OCI-LY1 (cell line): ENCODE data around the gene AGAP2.

ENCODE experiments used
- H2AFZ ChIP-seq: fragments of 200-600 bp; sonication (generic), shearing (Covaris generic); 2 replicates; pipeline ENCODE4 v1.6.0; 2014; ENCODE audit warnings: antibody characterized with exemption, mild to moderate bottlenecking, low read length
- H3F3A ChIP-seq: fragments of 200-600 bp; sonication (generic), shearing (Covaris generic); 2 replicates; pipeline ENCODE4 v1.6.0; 2014; ENCODE audit warnings: mild to moderate bottlenecking, antibody characterized with exemption, low read length, moderate library complexity; ENCODE audit not compliant: insufficient read depth
- H3K27ac ChIP-seq: fragments of 200-600 bp; sonication (generic); 2 replicates; pipeline ENCODE4 v1.5.1; 2014; ENCODE audit warnings: low read length, mixed run types, mild to moderate bottlenecking, low read depth; ENCODE audit not compliant: poor library complexity, severe bottlenecking
- H3K27me3 ChIP-seq: fragments of 200-600 bp; sonication (generic); 2 replicates; pipeline ENCODE4 v1.6.0; 2014; ENCODE audit warnings: antibody characterized with exemption, mild to moderate bottlenecking, low read length, moderate library complexity; ENCODE audit not compliant: insufficient read depth
- H3K36me3 ChIP-seq: fragments of 200-600 bp; sonication (generic); 2 replicates; pipeline ENCODE4 v1.6.1; 2014; ENCODE audit warnings: mild to moderate bottlenecking, antibody characterized with exemption, low read length, moderate library complexity, mixed read lengths; ENCODE audit not compliant: insufficient read depth
- H3K4me1 ChIP-seq: fragments of 200-600 bp; sonication (generic); 2 replicates; pipeline ENCODE4 v1.5.1; 2014; ENCODE audit warnings: mild to moderate bottlenecking, low read length, moderate library complexity; ENCODE audit not compliant: insufficient read depth, severe bottlenecking
- H3K4me2 ChIP-seq: fragments of 200-600 bp; sonication (generic), shearing (Covaris generic); 2 replicates; pipeline ENCODE4 v1.6.1; 2014; ENCODE audit warnings: low read length
- H3K4me3 ChIP-seq: fragments of 200-600 bp; sonication (generic); 2 replicates; pipeline ENCODE4 v1.5.1; 2014; ENCODE audit warnings: low read length, low read depth, mild to moderate bottlenecking, mixed read lengths; ENCODE audit not compliant: poor library complexity, severe bottlenecking
- H3K79me2 ChIP-seq: fragments of 200-600 bp; shearing (Covaris generic); 2 replicates; pipeline ENCODE4 v1.6.1; 2016; ENCODE audit warnings: mixed run types, low read length, mixed read lengths; ENCODE audit not compliant: insufficient read depth
- H3K9ac ChIP-seq: fragments of 200-600 bp; sonication (generic), shearing (Covaris generic); 2 replicates; pipeline ENCODE4 v1.6.1; 2014; ENCODE audit warnings: mild to moderate bottlenecking, low read length, mixed read lengths
- H3K9me2 ChIP-seq: fragments of 200-600 bp; sonication (generic), shearing (Covaris generic); 2 replicates; pipeline ENCODE4 v1.6.1; 2014; ENCODE audit warnings: low read depth, mild to moderate bottlenecking, low read length, mixed read lengths
- H3K9me3 ChIP-seq: fragments of 200-600 bp; shearing (Covaris generic); 2 replicates; pipeline ENCODE4 v1.6.1; 2014; ENCODE audit warnings: low read length, mixed read lengths
- H4K20me1 ChIP-seq: fragments of 200-600 bp; sonication (generic), shearing (Covaris generic); 2 replicates; pipeline ENCODE4 v1.6.0; 2016; ENCODE audit warnings: mild to moderate bottlenecking, low read length; ENCODE audit not compliant: insufficient read depth
- CTCF ChIP-seq: fragments of 200-600 bp; sonication (generic), shearing (Covaris generic); IDR thresholded peaks from 2 replicates; pipeline ENCODE4 v1.5.1; 2017; ENCODE audit warnings: mild to moderate bottlenecking, antibody characterized with exemption, low read length, moderate library complexity, mixed read lengths
- EZH2 ChIP-seq: fragments of 200-600 bp; sonication (generic), shearing (Covaris generic); IDR thresholded peaks from 2 replicates; pipeline ENCODE4 v1.8.0; 2017; ENCODE audit warnings: borderline replicate concordance, mixed run types, mild to moderate bottlenecking, antibody characterized with exemption, low read length, moderate library complexity, mixed read lengths

The AGAP2 gene

GRCh38 chr12:57765003-57765697, 26.6 kb upstream of the AGAP2 start:
- H3K9me2 ChIP-seq, result no peaks in the 10 kb centered on the region
- H3F3A ChIP-seq, result no peaks in the 10 kb centered on the region
- no peaks in the 10 kb centered on the region for H3K9me3 ChIP-seq
- H2AFZ ChIP-seq, result no peak overlapping the region
- H3K4me3 ChIP-seq, result peak overlapping the region; percentile 47
- peaks cover 20% of the 10 kb centered on the region for H3K4me1 ChIP-seq
- peaks cover 27% of the 10 kb centered on the region for H3K36me3 ChIP-seq
- no peak for TF ChIP-seq EZH2
- TF ChIP-seq CTCF, result peak; percentile 65
- H3K27me3 ChIP-seq, result peaks cover 24% of the 10 kb centered on the region
- H3K4me2 ChIP-seq, result peak overlapping the region; percentile 66
- H3K9ac ChIP-seq, result peak overlapping the region; percentile 36; the same call in 1 of the 2 replicates
- no peak overlapping the region for H3K27ac ChIP-seq
- H3K79me2 ChIP-seq, result no peaks in the 10 kb centered on the region
- no peaks in the 10 kb centered on the region for H4K20me1 ChIP-seq

- H3K4me3 ChIP-seq, result peak overlapping the region; percentile 47
- H3K9me3 ChIP-seq, result no peaks in the 10 kb centered on the region
- no peaks in the 10 kb centered on the region for H3K9me2 ChIP-seq
- H3K79me2 ChIP-seq, result no peaks in the 10 kb centered on the region
- TF ChIP-seq CTCF (no peak), EZH2 (no peak)
- H3K9ac ChIP-seq, result peak overlapping the region; percentile 36; the same call in 1 of the 2 replicates
- H3K27ac ChIP-seq, result no peak overlapping the region
- peaks cover 24% of the 10 kb centered on the region for H3K27me3 ChIP-seq
- H4K20me1 ChIP-seq, result no peaks in the 10 kb centered on the region
- H3K4me2 ChIP-seq, result peak overlapping the region; percentile 66
- H2AFZ ChIP-seq, result no peak overlapping the region
- H3F3A ChIP-seq, result no peaks in the 10 kb centered on the region
- H3K4me1 ChIP-seq, result peaks cover 20% of the 10 kb centered on the region
- peaks cover 26% of the 10 kb centered on the region for H3K36me3 ChIP-seq
Observed at GRCh38 chr12:57764662-57765002, 26.1 kb upstream of the AGAP2 start.

- Histone ChIP-seq H3K27me3 (peaks cover 24% of the 10 kb centered on the region), H3K9me3 (no peaks in the 10 kb centered on the region), H3K79me2 (no peaks in the 10 kb centered on the region), H2AFZ (no peak overlapping the region), H3K4me3 (no peak overlapping the region), H3F3A (no peaks in the 10 kb centered on the region), H4K20me1 (no peaks in the 10 kb centered on the region), H3K4me2 (no peak overlapping the region), H3K9me2 (no peaks in the 10 kb centered on the region), H3K9ac (no peak overlapping the region), H3K27ac (no peak overlapping the region), H3K4me1 (peaks cover 20% of the 10 kb centered on the region), H3K36me3 (peaks cover 25% of the 10 kb centered on the region)
- TF ChIP-seq CTCF (no peak), EZH2 (no peak)
Observed at GRCh38 chr12:57763881-57764661, 25.5 kb upstream of the AGAP2 start.
